Germinal center (tissue), 1 donor: ENCODE measurements around the gene PNMA6F.

Experiments used
- DNase-seq: peaks from one replicate; pipeline ENCODE4 v3.0.0; 2012; ENCODE audit warnings: mixed read lengths, low spot score

PNMA6F gene

GRCh38 chrX:153321381-153322124, at the start of gene PNMA6F:
Gene PNMA6F, minus strand, starts transcription at chrX:153321767. Its CDS starts 1,093 bp downstream, at chrX:153320674.
- DNase-seq = no peak

- no peak for DNase-seq
Measured at GRCh38 chrX:153371256-153371655, 49.7 kb upstream of the PNMA6F start.

GRCh38 chrX:153370293-153371055, 48.9 kb upstream of the PNMA6F start:
- DNase-seq = no peak

- DNase-seq = no peak
Measured at GRCh38 chrX:153366878-153367538, 45.4 kb upstream of the PNMA6F start.

- no peak for DNase-seq
Measured at GRCh38 chrX:153366119-153366518, 44.6 kb upstream of the PNMA6F start.

- DNase-seq = no peak
Measured at GRCh38 chrX:153365670-153366069, 44.1 kb upstream of the PNMA6F start.

GRCh38 chrX:153361781-153362397, 40.3 kb upstream of the PNMA6F start:
- DNase-seq = no peak

- no peak for DNase-seq
Measured at GRCh38 chrX:153357877-153358276, 36.3 kb upstream of the PNMA6F start.

GRCh38 chrX:153353416-153353815, 31.8 kb upstream of the PNMA6F start:
- no peak for DNase-seq

GRCh38 chrX:153352858-153353257, 31.3 kb upstream of the PNMA6F start:
- DNase-seq = no peak

- DNase-seq = no peak
Measured at GRCh38 chrX:153351981-153352380, 30.4 kb upstream of the PNMA6F start.

GRCh38 chrX:153349952-153350351, 28.4 kb upstream of the PNMA6F start:
- DNase-seq = no peak

- DNase-seq = no peak
Measured at GRCh38 chrX:153348421-153348820, 26.9 kb upstream of the PNMA6F start.

- no peak for DNase-seq
Measured at GRCh38 chrX:153347530-153347929, 26.0 kb upstream of the PNMA6F start.

GRCh38 chrX:153343674-153344073, 22.1 kb upstream of the PNMA6F start:
- no peak for DNase-seq

- DNase-seq = no peak
Measured at GRCh38 chrX:153342762-153343558, 21.4 kb upstream of the PNMA6F start.

- no peak for DNase-seq
Measured at GRCh38 chrX:153340111-153340510, 18.5 kb upstream of the PNMA6F start.

GRCh38 chrX:153339662-153340061, 18.1 kb upstream of the PNMA6F start:
- DNase-seq = no peak

GRCh38 chrX:153338836-153339235, 17.3 kb upstream of the PNMA6F start:
- no peak for DNase-seq

- DNase-seq = no peak
Measured at GRCh38 chrX:153336988-153337387, 15.4 kb upstream of the PNMA6F start.

- DNase-seq = peak; percentile 33
Measured at GRCh38 chrX:153336121-153336894, 14.7 kb upstream of the PNMA6F start.
